ENCODE results near the gene TREX2. TPM values are rescaled to one million over a fixed set of nuclear protein-coding genes. Genes with fewer than 3 reads are reported as not detected.

TREX2 gene
- total RNA-seq, 1 donor from 2014 or later: 9.6 TPM

GRCh38 chrX:153473126-153473525 lies 27.3 kb upstream of the TREX2 start:
- H3K4me1 ChIP-seq: peaks cover 36% of the 10 kb centered on the region
- H3K27ac ChIP-seq: no peak overlapping the region
- no peaks in the 10 kb centered on the region for H3K36me3 ChIP-seq
- H3K9me3 ChIP-seq: no peaks in the 10 kb centered on the region
- TF ChIP-seq POLR2A (IDR thresholded peaks at IDR 0.05): no peak
- no peak for TF ChIP-seq POLR2AphosphoS5 (IDR thresholded peaks at IDR 0.05; ENCODE audit: insufficient read depth in 1 of 2, low read depth in 1 of 2)
- no peak for TF ChIP-seq CTCF (IDR thresholded peaks at IDR 0.05)
- DNase-seq (ENCODE audit: extremely low spot score in 2 of 2): no peak
- intact Hi-C loops (cut with DNase I): loop anchor here (5.0 kb wide), 1 partner anchor 34 kb away; no protein-coding TSS in a partner anchor
- H3K4me3 ChIP-seq: no peak overlapping the region
- no peaks in the 10 kb centered on the region for H3K27me3 ChIP-seq

GRCh38 chrX:153471663-153472280 lies 25.9 kb upstream of the TREX2 start:
- no peak overlapping the region for H3K4me3 ChIP-seq
- H3K4me1 ChIP-seq: peaks cover 25% of the 10 kb centered on the region
- no peaks in the 10 kb centered on the region for H3K36me3 ChIP-seq
- no peaks in the 10 kb centered on the region for H3K27me3 ChIP-seq
- DNase-seq (ENCODE audit: extremely low spot score in 2 of 2): no peak
- no peaks in the 10 kb centered on the region for H3K9me3 ChIP-seq
- TF ChIP-seq CTCF (IDR thresholded peaks at IDR 0.05) (no peak), POLR2A (IDR thresholded peaks at IDR 0.05) (no peak), POLR2AphosphoS5 (IDR thresholded peaks at IDR 0.05; ENCODE audit: insufficient read depth in 1 of 2, low read depth in 1 of 2) (no peak)
- H3K27ac ChIP-seq: peak overlapping the region; percentile 65
- intact Hi-C loops (cut with DNase I): loop anchor here (2.0 to 5.0 kb wide), 2 partner anchors 23 to 36 kb away; partner anchors contain the start of gene BGN

GRCh38 chrX:153470411-153471363 lies 24.8 kb upstream of the TREX2 start, which contains the start of gene HAUS7:
HAUS7 (minus strand) TSS chrX:153470576; CDS start chrX:153470557, 19 bp downstream.
- intact Hi-C loops (cut with DNase I): loop anchor here (2.0 to 5.0 kb wide), 2 partner anchors 24 to 37 kb away; partner anchors contain the start of gene BGN
- Histone ChIP-seq H3K36me3 (no peaks in the 10 kb centered on the region), H3K9me3 (no peaks in the 10 kb centered on the region), H3K27ac (peak within 1 kb of the TSS; percentile 65), H3K4me1 (peaks cover 15% of the 10 kb centered on the region), H3K27me3 (no peaks in the 10 kb centered on the region), H3K4me3 (peak within 1 kb of the TSS; percentile 51)
- TF ChIP-seq CTCF (IDR thresholded peaks at IDR 0.05): peak; percentile 10 to 61 (median 39)
- no peak for TF ChIP-seq POLR2A (IDR thresholded peaks at IDR 0.05)
- TF ChIP-seq POLR2AphosphoS5 (IDR thresholded peaks at IDR 0.05; ENCODE audit: insufficient read depth in 1 of 2, low read depth in 1 of 2): peak in 1 of 2 donors; percentile 40
- peak in 1 of 2 donors; percentile 94 for DNase-seq (ENCODE audit: extremely low spot score in 2 of 2)

- H3K9me3 ChIP-seq: no peaks in the 10 kb centered on the region
- H3K4me1 ChIP-seq: peaks cover 12% of the 10 kb centered on the region
- peak overlapping the region; percentile 51 for H3K4me3 ChIP-seq
- peak overlapping the region; percentile 65 for H3K27ac ChIP-seq
- no peak for DNase-seq (ENCODE audit: extremely low spot score in 2 of 2)
- no peak for TF ChIP-seq POLR2A (IDR thresholded peaks at IDR 0.05)
- no peak for TF ChIP-seq CTCF (IDR thresholded peaks at IDR 0.05)
- no peak for TF ChIP-seq POLR2AphosphoS5 (IDR thresholded peaks at IDR 0.05; ENCODE audit: insufficient read depth in 1 of 2, low read depth in 1 of 2)
- H3K27me3 ChIP-seq: no peaks in the 10 kb centered on the region
- intact Hi-C loops (cut with DNase I): loop anchor here (2.0 to 5.0 kb wide), 2 partner anchors 25 to 37 kb away; partner anchors contain the start of gene BGN
- H3K36me3 ChIP-seq: no peaks in the 10 kb centered on the region
Observed at GRCh38 chrX:153469811-153470410, 24.1 kb upstream of the TREX2 start.

Data from vagina (tissue), 2 donors.